HUES6 (cell line): ENCODE measurements around the gene COLGALT1.

ENCODE experiments used
- H3K27ac ChIP-seq: 2 replicates; pipeline ENCODE4 v1.7.0; 2013; ENCODE audit warnings: low read depth, mild to moderate bottlenecking, low read length, inconsistent platforms
- H3K27me3 ChIP-seq: 2 replicates; pipeline ENCODE4 v1.6.1; 2013; ENCODE audit warnings: low read length; ENCODE audit not compliant: control insufficient read depth, insufficient read depth
- H3K36me3 ChIP-seq: 2 replicates; pipeline ENCODE4 v1.6.1; 2013; ENCODE audit warnings: low read length; ENCODE audit not compliant: control insufficient read depth, insufficient read depth
- H3K4me1 ChIP-seq: 2 replicates; pipeline ENCODE4 v1.6.1; 2013; ENCODE audit warnings: low read length; ENCODE audit not compliant: control insufficient read depth, insufficient read depth
- H3K4me3 ChIP-seq: 2 replicates; pipeline ENCODE4 v1.5.1; 2013; ENCODE audit warnings: low read depth, low read length
- H3K9ac ChIP-seq: one replicate; pipeline ENCODE4 v1.6.1; 2013; ENCODE audit warnings: mild to moderate bottlenecking, low read length
- H3K9me3 ChIP-seq: 2 replicates; pipeline ENCODE4 v1.6.1; 2013; ENCODE audit warnings: low read depth, low read length; ENCODE audit not compliant: control insufficient read depth, insufficient read depth

Gene COLGALT1

GRCh38 chr19:17624314-17624991 is 69.0 kb downstream of the COLGALT1 start:
- Histone ChIP-seq H3K4me1 (no peaks in the 10 kb centered on the region), H3K9me3 (no peaks in the 10 kb centered on the region), H3K4me3 (no peak overlapping the region), H3K27ac (no peak overlapping the region), H3K27me3 (no peaks in the 10 kb centered on the region), H3K36me3 (peaks cover 43% of the 10 kb centered on the region), H3K9ac (no peak overlapping the region)

DNA sequence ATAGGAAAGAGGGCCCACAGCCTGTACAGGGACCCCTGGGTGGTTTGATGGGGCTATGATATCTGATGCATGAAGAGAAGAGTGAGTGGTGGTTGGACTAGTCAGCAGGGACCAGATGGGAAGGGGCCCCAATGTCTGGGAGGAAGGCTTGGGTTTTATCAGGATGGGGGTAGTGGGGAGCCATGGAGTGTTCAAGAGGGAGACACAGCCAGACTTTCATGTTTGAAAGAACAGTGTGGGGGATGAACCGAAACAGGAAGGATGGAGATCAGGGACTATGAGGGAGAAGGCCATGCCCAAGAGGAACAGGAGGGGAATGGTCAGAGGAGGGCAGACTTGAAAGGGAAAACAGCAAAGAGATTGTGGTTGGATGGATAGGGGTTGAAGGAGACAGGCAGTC is 69.6 kb downstream of the COLGALT1 start:
- Histone ChIP-seq H3K9ac (no peak overlapping the region), H3K27ac (no peak overlapping the region), H3K27me3 (no peaks in the 10 kb centered on the region), H3K9me3 (no peaks in the 10 kb centered on the region), H3K36me3 (peaks cover 49% of the 10 kb centered on the region), H3K4me1 (no peaks in the 10 kb centered on the region), H3K4me3 (no peak overlapping the region)

- H3K9ac ChIP-seq, result no peak overlapping the region
- no peak overlapping the region for H3K4me3 ChIP-seq
- no peaks in the 10 kb centered on the region for H3K27me3 ChIP-seq
- H3K9me3 ChIP-seq, result no peaks in the 10 kb centered on the region
- H3K36me3 ChIP-seq, result peaks cover 55% of the 10 kb centered on the region
- H3K27ac ChIP-seq, result no peak overlapping the region
- no peaks in the 10 kb centered on the region for H3K4me1 ChIP-seq
Observed at GRCh38 chr19:17625980-17626379, 70.5 kb downstream of the COLGALT1 start.

DNA sequence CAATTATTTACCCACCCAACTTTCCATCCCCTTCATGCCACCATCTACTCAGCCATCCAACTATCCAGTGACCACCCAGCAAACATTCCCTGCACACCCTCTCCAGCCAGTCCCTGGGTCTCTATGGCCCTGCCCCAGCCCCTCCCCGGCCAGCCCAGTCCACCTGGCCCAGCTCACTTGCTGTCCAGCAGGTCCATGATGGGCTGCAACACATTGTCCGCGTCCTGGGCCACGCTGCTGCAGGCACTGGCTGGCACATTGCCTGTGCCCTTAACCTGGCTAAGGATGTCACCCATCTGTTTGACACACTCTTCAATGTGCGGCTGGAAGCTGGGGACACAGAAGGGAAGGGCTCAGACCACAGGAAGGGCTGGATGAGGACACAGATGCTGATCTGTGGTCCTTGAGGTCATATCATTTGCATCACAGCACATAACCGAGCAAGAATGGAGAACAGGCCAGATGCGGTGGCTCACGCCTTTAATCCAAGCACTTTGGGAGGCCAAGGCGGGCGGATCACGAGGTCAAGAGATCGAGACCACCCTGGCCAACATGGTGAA is 71.1 kb downstream of the COLGALT1 start:
- H3K27me3 ChIP-seq, result no peaks in the 10 kb centered on the region
- H3K4me1 ChIP-seq, result no peaks in the 10 kb centered on the region
- no peak overlapping the region for H3K9ac ChIP-seq
- no peak overlapping the region for H3K4me3 ChIP-seq
- no peaks in the 10 kb centered on the region for H3K9me3 ChIP-seq
- no peak overlapping the region for H3K27ac ChIP-seq
- peaks cover 57% of the 10 kb centered on the region for H3K36me3 ChIP-seq

GRCh38 chr19:17627161-17627560 is 71.7 kb downstream of the COLGALT1 start:
- H3K9me3 ChIP-seq, result no peaks in the 10 kb centered on the region
- H3K27ac ChIP-seq, result no peak overlapping the region
- H3K4me3 ChIP-seq, result no peak overlapping the region
- no peak overlapping the region for H3K9ac ChIP-seq
- no peaks in the 10 kb centered on the region for H3K27me3 ChIP-seq
- H3K4me1 ChIP-seq, result no peaks in the 10 kb centered on the region
- peaks cover 54% of the 10 kb centered on the region for H3K36me3 ChIP-seq

DNA sequence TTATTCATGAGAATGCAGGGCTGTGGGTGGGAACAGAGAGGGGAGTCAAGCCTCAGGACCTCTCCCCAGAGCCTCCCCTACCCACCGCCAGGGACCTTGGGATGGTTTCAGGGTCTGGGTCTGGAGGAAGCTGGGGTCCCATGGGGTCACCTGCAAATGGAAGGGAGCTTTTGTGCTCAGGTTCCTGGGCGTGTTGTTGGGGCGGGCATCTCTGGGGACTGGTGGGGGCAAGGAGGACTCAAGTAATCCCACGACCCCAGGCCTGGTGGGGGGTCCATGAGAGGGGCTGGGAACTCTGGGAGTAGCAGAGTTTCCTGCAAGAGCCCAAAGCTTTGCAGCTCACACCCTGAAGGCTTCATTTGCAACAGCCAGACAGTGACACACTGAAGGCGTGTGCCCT is 72.5 kb downstream of the COLGALT1 start:
- H3K9ac ChIP-seq, result no peak overlapping the region

GRCh38 chr19:17629760-17630159 is 74.3 kb downstream of the COLGALT1 start:
- Histone ChIP-seq H3K27me3 (no peaks in the 10 kb centered on the region), H3K9me3 (no peaks in the 10 kb centered on the region), H3K4me1 (no peaks in the 10 kb centered on the region), H3K36me3 (peaks cover 60% of the 10 kb centered on the region), H3K9ac (no peak overlapping the region), H3K4me3 (no peak overlapping the region), H3K27ac (no peak overlapping the region)

More for the DNA sequence above, 72.5 kb downstream of the COLGALT1 start:
- Histone ChIP-seq H3K27me3 (no peaks in the 10 kb centered on the region), H3K27ac (no peak overlapping the region), H3K4me1 (no peaks in the 10 kb centered on the region), H3K36me3 (peaks cover 57% of the 10 kb centered on the region), H3K4me3 (no peak overlapping the region), H3K9me3 (no peaks in the 10 kb centered on the region)

DNA sequence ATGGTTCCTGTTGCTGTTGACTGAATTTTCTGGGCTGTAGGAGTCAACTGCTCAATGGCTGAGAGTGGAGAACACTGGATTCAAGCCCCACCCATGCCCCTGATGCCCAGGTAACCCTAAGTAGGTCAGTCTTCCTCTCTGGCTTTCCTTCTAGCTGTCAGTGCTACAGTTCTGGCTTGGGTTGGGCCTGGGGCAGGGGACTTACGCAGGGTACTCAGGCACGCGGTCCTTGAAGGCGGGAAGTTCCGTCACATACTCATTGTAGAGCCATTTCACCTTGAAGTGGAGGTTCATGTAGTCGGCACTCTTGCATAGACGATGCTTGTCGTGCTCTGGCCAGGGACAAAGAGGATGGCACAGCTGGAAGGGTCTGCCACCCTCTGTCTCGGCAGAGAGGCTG is 77.1 kb downstream of the COLGALT1 start:
- peaks cover 62% of the 10 kb centered on the region for H3K36me3 ChIP-seq
- H3K9ac ChIP-seq, result no peak overlapping the region
- H3K9me3 ChIP-seq, result no peaks in the 10 kb centered on the region
- no peaks in the 10 kb centered on the region for H3K27me3 ChIP-seq
- no peaks in the 10 kb centered on the region for H3K4me1 ChIP-seq
- H3K4me3 ChIP-seq, result no peak overlapping the region
- H3K27ac ChIP-seq, result no peak overlapping the region
